NCI-H345 treated with DMSO at 0.1 percent for 48 hours (cell line): ENCODE results near the gene VAT1L.

Source experiments
- DNase-seq: peaks from one replicate; lab custom pipeline; 2025; ENCODE audit not compliant: unreplicated experiment; lab: John Stamatoyannopoulos, UW

The VAT1L gene

GRCh38 chr16:77868052-77868451 is 79.7 kb downstream of the VAT1L start:
- no peak for DNase-seq

- peak; percentile 26 for DNase-seq
Measured at GRCh38 chr16:77868478-77868877, 80.1 kb downstream of the VAT1L start.

GRCh38 chr16:77869997-77870813 is 81.8 kb downstream of the VAT1L start:
- DNase-seq = no peak

- no peak for DNase-seq
Measured at GRCh38 chr16:77871932-77872331, 83.6 kb downstream of the VAT1L start.

- no peak for DNase-seq
Measured at GRCh38 chr16:77873066-77873465, 84.7 kb downstream of the VAT1L start.

- no peak for DNase-seq
Measured at GRCh38 chr16:77874347-77874746, 86.0 kb downstream of the VAT1L start.

- no peak for DNase-seq
Measured at GRCh38 chr16:77876776-77877175, 88.4 kb downstream of the VAT1L start.

GRCh38 chr16:77877712-77878347 is 89.5 kb downstream of the VAT1L start:
- no peak for DNase-seq

GRCh38 chr16:77881355-77882030 is 93.1 kb downstream of the VAT1L start:
- DNase-seq = no peak

GRCh38 chr16:77882358-77882757 is 94.0 kb downstream of the VAT1L start:
- no peak for DNase-seq

GRCh38 chr16:77885571-77886295 is 97.4 kb downstream of the VAT1L start:
- DNase-seq = no peak

GRCh38 chr16:77888871-77889270 is 100.5 kb downstream of the VAT1L start:
- DNase-seq = no peak

GRCh38 chr16:77890075-77890474 is 101.7 kb downstream of the VAT1L start:
- DNase-seq = no peak

- no peak for DNase-seq
Measured at GRCh38 chr16:77894162-77894561, 105.8 kb downstream of the VAT1L start.

- no peak for DNase-seq
Measured at GRCh38 chr16:77895962-77896361, 107.6 kb downstream of the VAT1L start.

GRCh38 chr16:77896415-77897128 is 108.2 kb downstream of the VAT1L start:
- peak; percentile 23 for DNase-seq

GRCh38 chr16:77897129-77897437 is 108.7 kb downstream of the VAT1L start:
- DNase-seq = no peak

- DNase-seq = no peak
Measured at GRCh38 chr16:77897831-77898605, 109.7 kb downstream of the VAT1L start.

- DNase-seq = no peak
Measured at GRCh38 chr16:77898671-77899211, 110.4 kb downstream of the VAT1L start.

- no peak for DNase-seq
Measured at GRCh38 chr16:77899416-77899815, 111.1 kb downstream of the VAT1L start.
